HCT116 (cell line): ENCODE measurements around the gene KCTD19.

Experiments used
- CTCF ChIP-seq, 3 experiments: fragments of 200-600 bp in 1 of 3; sonication (generic) in 1 of 3; IDR thresholded peaks in 2 of 3; conservative IDR thresholded peaks in 1 of 3; 2 replicates each; pipeline ENCODE4 v1.5.1; 2012 to 2017; ENCODE audit warnings: low read depth in 2 of 3, low read length in 2 of 3, antibody characterized with exemption in 1 of 3, borderline replicate concordance in 1 of 3, control low read depth in 1 of 3, mild to moderate bottlenecking in 1 of 3, mixed read lengths in 1 of 3, mixed run types in 1 of 3, moderate library complexity in 1 of 3; ENCODE audit not compliant: insufficient read depth in 1 of 3
- EZH2phosphoT487 ChIP-seq: fragments of 200-600 bp; IDR thresholded peaks from 2 replicates; pipeline ENCODE4 v1.6.1; 2018; ENCODE audit warnings: antibody characterized with exemption, borderline replicate concordance
- SP1 ChIP-seq: IDR thresholded peaks from 2 replicates; pipeline ENCODE4 v1.6.1; 2012; ENCODE audit warnings: low read depth
- YY1 ChIP-seq: IDR thresholded peaks from 2 replicates; pipeline ENCODE4 v1.6.1; 2011; ENCODE audit warnings: low read length, low read depth, moderate library complexity, mild to moderate bottlenecking; ENCODE audit not compliant: insufficient replicate concordance; ENCODE audit errors: extremely low read depth

GRCh38 chr16:67244387-67245185 is 82.0 kb downstream of the KCTD19 start:
- no peak for TF ChIP-seq SP1
- TF ChIP-seq CTCF (IDR thresholded peaks at IDR 0.05 in 2 of 3, conservative IDR thresholded peaks at IDR 0.05 in 1 of 3; ENCODE audit: borderline replicate concordance in 1 of 3, insufficient read depth in 1 of 3, low read depth in 2 of 3, low read length in 2 of 3) = no peak
- TF ChIP-seq YY1 = peak; percentile 72
- TF ChIP-seq EZH2phosphoT487 = no peak
